GM10847 (cell line): ENCODE data around the gene MACC1.

Source experiments
- POLR2A ChIP-seq: IDR thresholded peaks from 2 replicates; pipeline ENCODE4 v1.6.1; 2011; ENCODE audit not compliant: insufficient read length; ENCODE audit errors: extremely low read depth

MACC1 gene

DNA sequence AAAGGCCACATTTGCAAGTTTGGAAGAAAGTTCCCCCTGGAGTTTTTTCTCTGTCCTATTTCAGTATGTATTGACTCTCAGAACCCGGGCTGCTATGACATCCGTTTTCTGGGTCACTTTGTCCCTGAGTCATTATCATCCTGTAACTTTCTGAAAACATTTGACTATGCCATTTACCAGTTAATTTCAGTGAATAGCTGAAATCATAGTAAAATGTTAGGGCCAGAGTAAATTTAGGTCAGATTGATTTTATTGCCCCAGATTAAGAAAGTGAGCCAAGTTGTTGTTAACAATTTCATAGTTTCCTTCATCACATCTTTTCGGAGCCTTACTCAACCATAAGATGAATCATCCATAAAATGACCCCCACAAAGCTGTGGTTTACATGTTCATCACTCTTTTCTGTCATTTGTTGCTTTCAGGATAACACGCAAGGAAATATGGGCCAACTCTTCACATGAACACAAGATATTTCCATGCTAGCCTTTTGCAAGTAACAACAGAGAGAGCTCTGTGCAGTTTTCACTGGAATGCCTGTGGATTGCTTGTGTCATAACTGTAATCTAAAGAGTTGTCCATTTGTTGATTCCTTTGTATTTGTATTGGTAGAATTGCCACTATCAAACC is 3.9 kb upstream of the MACC1 start:
- TF ChIP-seq POLR2A: no peak

DNA sequence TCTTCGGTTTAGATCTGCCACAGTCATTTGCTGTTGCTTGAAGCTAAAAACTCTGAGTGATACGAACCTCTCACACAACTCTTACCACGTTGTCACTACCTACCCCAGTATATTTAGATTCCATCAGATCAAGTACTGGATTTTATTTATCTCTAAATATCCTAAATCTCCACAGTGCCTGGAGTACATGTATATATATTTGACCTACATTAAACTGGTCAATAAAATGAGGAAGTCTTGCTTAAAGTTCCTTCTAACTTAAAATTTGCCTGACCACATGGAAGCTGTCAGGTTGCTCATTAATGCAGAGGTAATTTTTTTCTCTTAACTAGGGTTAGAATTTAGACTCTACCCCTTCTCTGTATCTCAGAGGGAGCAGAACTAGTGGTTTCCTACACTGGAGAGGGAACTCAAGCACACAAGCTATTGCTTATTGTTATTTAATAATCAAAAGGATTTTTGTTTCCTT is 3.1 kb upstream of the MACC1 start:
- TF ChIP-seq POLR2A: peak; percentile 14

DNA sequence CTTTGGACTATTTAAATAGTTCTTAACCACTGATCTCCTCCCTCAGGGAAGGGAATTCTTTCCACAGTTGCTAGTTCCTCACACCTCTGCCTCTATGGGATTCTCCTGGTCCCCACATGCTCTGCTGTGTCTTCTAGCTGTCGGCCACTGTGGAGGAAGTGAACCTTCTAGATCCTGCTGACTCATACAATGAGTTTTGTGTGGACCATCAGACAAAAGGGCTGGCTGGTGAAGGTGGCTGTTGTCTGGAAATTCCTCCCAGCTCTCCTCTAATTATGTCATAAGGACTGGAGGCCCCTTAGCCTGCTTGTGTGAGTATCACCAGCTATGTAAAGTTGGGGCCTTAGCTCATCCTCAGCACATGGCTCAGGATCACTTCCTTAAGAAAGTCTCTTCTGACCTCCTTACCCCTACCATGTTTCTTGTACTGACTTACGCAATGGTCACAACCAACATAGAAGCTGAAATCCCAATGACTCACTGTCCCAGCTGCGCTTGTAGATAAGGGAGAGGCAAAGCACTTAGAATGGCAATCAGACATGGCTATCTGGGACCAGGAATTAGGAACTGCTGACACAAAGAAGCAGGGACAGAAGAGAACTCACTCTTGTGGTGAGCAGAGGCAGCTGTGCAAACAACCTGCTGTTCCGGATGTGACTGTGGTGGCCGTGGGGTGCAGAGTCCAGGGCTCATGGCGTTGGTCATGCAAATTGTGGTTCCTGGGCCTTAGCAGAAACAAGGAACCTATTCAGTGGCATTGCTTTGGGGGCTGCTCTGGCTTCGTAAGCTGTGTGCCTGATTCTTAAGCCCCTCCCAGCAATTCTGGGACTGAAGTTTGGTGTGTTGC is 2.5 kb upstream of the MACC1 start:
- peak; percentile 56 for TF ChIP-seq POLR2A

DNA sequence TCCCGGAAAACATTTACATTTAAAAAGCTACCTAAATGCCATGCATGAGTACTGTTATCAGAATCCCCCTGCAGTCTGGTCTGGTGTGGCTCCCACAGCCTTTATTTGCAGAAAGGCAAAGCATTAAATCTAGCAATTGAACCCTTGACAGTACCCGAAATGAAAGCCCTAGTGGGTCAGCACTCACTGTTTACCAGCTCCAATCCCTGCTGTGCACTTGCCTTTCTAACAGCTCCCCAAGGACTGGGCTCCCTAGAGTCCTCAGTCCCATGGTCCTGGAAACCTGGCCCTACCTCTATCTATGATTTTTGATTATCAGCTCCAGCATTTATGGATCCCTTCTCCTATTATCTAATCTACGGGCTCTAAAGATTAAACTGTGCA is 1.9 kb upstream of the MACC1 start:
- no peak for TF ChIP-seq POLR2A

DNA sequence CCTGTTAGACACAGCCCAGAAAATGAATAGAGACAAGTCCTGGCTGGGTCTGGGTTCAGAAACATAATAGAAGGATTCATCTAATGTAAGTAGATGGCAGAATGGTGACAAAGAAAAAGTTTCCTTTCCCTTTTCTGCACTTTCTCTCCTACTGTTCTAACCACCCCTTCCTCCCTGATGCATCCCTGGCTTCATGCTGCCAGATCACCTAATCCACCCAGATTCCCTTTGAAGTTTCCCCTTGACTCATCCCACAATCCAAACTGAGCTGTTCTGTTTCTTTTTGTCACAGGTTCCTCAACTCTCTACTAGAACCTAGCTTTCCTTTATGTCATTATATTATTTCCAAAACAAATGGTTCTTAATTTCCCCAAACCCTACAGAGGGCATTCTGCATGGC is 1.1 kb upstream of the MACC1 start:
- TF ChIP-seq POLR2A: no peak

DNA sequence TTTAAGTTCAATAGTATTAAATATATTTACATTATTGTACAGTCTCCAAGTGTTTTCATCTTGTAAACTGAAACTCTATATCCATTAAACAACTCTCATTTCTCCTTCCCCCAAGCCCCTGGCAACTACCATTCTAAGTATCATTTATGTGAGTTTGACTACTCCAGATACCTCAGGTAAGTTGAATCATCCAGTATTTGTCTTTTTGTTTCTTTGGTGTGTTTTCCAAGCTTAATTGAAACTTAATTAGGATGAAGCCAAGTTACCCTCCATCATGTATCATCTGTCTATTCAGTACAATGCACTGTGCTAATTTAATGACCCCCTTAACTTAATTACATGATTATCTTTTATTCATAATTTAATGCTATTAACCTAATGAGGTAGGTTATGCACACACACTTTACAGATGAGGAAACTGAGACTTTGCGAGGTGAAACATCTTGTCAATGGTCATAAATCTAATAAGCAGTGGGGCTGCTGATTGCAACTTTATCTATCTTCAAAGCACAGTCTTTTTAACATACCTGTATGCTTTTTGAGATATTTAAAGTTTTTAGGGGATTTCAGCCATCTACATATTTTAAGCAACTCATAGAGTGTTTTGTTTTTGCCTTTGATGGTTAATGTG is 663 bp downstream of the MACC1 start:
- no peak for TF ChIP-seq POLR2A

DNA sequence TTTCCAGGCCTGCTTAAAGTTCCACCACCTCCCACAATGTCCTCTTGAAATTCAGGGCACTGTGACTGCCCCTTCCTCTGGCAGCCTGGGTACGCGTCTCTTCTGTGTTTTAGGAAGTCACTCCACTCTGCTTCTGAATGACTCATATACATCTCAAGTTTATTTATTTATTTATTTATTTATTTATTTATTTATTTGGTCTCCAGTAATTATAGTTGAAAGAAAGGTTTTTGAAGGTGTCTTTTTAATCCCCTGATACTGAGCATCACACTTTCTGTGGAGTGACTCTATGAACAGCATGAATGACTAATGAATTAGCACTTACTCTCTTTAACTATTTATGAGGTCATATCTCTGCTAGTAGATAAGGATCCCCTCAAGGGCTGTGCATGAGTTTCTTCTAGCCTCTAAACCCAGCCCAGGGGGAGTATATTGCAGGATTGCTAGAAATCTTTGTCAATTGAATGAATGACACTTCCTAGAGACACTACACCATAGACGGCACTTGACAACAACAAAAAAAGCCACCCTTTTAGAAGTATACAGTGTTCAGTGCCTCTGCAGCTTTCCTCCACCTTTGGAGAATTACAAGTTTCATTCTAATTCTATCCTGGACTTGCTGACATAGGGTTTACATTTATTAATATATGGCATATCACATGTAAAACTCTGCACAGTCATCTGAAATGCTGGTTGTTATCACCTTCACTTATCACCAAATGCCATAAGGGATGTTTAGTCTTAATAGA is 2.1 kb downstream of the MACC1 start:
- TF ChIP-seq POLR2A: no peak

DNA sequence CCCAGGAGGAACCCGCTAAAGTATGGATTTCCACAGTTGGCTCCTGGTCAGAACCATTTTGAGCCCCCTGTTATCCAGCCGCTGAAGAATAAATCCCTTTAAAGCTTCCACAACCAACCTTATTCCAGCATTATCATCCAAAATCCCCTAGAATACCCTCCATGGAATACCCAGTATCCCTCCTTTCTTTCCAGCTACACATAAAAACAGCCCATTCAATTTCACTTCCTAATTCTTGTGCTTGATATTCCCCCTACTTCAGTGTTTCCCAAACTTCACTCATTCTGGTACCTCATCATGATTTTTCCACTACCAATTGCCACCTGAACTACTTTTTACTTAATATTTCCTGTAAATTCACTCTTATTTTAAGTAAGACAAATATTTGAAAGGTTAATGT is 3.1 kb downstream of the MACC1 start:
- no peak for TF ChIP-seq POLR2A

DNA sequence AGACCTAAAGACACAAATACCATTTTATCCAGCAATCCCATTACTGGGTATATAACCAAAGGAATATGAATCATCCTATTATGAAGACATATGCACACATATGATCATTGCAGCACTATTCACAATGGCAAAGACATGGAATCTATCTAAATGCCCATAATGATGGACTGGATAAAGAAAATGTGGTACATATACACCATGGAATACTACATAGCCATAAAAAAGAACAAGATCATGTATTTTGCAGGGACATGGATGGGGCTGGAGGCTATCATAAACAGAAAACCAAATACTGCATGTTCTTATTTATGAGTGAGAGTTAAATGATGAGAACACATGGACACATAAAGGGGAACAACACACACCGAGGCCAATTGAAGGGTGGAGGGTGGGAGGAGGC is 3.8 kb downstream of the MACC1 start:
- TF ChIP-seq POLR2A: no peak

DNA sequence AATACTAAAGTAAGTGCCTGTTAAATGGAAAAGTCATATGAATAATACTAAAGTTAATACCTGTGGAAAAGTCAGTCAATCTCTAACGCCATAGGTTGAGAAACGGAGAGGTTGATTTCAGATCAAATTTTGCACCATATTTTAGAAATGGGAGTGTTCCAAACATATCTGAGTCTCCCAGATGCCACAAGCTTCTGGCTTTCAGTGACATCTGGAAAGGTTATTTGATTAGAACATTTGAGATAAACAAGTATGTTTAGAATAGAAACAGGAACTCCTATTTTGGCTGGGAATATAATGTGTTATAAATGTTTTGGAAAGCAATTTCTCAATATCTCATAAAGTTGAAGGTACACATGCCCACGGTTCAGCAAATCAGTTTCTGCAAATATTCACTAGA is 5.8 kb downstream of the MACC1 start:
- TF ChIP-seq POLR2A: no peak

DNA sequence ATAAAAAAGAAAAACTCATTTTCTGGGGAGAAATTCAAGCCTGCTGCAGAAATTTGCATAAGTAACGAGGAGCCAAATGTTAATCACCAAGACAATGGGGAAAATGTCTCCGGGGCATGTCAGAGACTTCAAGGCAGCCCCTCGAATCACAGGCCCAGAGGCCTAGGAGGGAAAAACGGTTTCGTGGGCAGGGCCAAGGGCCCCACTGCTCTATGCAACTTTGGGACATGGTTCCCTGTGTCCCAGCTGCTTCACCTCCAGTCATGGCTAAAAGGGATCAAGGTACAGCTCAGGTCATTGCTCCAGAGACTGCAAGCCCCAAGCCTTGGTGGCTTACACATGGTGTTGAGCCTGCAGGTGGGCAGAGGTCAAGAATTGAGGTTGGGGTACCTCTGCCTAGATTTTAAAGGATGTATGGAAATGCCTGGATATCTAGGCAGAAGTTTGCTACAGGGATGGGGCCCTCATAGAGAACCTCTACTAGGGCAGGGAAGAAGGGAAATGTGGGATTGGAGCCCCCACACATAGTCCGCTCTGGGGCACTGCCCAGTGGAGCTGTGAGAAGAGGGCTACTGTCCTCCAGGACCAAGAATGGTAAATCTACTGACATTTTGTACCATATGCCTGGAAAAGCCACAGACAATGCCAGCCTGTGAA is 8.4 kb downstream of the MACC1 start:
- TF ChIP-seq POLR2A: no peak

DNA sequence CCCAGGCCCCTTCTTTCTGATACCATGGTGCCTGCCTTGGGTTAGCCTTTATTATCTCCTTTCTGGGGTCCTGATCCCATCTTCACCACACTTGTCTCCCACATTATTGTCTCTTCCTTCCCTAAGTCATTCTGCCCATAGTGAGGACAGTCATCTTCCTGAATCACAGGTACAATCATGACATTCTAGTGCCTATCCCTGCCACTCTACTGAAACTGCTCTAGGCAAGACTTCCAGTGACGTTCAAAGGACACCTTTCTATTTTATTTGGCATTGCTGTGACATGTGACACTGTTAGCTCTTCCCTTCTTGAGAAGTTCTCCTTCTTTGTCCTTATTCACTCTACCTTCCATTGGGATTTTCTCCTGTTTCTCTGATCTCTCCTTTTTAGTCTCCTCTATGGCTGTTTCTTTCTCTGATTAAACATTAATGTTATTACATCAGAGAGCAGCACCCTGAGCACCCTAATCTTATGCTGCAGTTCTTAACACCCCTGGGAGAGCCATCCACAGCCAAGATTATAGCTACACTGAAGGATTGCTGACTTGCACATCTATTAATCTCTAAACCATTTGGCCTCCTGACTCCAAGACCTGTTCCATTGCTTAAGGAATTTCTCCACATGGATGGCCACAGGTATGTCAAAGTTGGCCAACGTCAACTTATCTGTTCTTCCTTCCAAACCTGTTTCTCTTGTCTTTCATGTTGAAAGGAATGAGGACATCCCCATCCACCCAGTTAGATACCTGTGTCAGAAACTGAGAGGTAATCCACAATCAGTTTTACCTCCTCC is 10.9 kb downstream of the MACC1 start:
- no peak for TF ChIP-seq POLR2A

DNA sequence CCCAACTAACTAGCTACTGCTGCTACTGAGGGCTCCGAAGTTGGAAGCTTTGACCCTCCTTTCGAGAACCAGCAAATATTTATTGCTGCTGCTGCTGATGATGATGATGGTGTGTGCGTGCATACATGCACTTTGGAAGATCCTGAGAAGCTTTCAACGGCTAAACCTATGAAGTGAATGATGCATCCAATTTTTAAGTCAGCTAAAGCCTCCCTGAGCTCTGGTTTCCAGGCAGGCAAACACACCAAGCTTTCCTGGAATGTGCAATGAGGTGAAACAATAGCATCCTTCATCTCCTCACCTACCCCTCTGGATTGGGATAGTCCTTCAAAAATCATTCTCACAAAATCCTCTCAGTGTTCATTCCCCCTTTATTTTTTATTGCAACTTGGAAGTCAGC is 13.9 kb downstream of the MACC1 start:
- TF ChIP-seq POLR2A: no peak

DNA sequence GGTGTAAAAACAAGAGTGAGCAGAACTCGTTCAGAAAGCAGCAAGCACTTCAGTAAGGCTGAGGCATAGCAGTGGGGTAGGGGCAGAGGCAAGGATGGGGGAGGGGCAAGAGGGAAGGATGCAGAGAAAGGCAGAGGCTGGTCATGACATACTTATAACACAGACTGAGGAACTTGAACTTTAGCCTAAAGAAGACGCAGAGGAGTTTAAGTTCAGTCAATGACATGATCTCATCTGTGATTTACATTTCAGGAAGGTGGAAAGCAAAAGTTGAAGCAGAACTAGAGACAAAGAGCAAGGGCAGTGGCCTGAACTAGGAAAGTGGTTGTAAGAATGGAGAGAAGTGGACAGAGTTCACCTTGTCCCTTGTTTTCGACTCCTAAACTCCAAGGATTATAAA is 15.8 kb downstream of the MACC1 start:
- no peak for TF ChIP-seq POLR2A
